SIG-M5 treated with dmso at 0.1 percent for 504 hours (cell line): ENCODE measurements around the gene METAP2.
A peak's percentile ranks its signal among the peaks of the same experiment; 100 is the strongest.

Experiments used
- DNase-seq: peaks from one replicate; lab custom pipeline; 2025; ENCODE audit not compliant: unreplicated experiment; lab: John Stamatoyannopoulos, UW

METAP2 gene

GRCh38 chr12:95548539-95549391 lies 74.8 kb downstream of the METAP2 start:
- no peak for DNase-seq

GRCh38 chr12:95549392-95550084 lies 75.6 kb downstream of the METAP2 start:
- DNase-seq: no peak

GRCh38 chr12:95551305-95551704 lies 77.4 kb downstream of the METAP2 start, which contains the start of gene USP44:
USP44 (minus strand) TSS chr12:95551476; CDS start chr12:95534256, 17,220 bp downstream.
- no peak for DNase-seq

GRCh38 chr12:95551913-95552516 lies 78.1 kb downstream of the METAP2 start:
- no peak for DNase-seq

GRCh38 chr12:95553197-95553943 lies 79.4 kb downstream of the METAP2 start:
- peak; percentile 55 for DNase-seq

GRCh38 chr12:95554532-95555071 lies 80.7 kb downstream of the METAP2 start:
- peak; percentile 58 for DNase-seq

GRCh38 chr12:95557625-95558024 lies 83.7 kb downstream of the METAP2 start:
- no peak for DNase-seq
